OCI-LY3 (cell line): ENCODE results near the gene NMBR.
A peak's percentile ranks its signal among the peaks of the same experiment; 100 is the strongest.

Experiments used
- H2AFZ ChIP-seq: fragments of 200-600, 300-600 bp; shearing (Covaris generic); 2 replicates; pipeline ENCODE4 v1.6.0; 2014; ENCODE audit warnings: antibody characterized with exemption, low read depth, low read length
- H3K27ac ChIP-seq: fragments of 200-600, 300-600 bp; sonication (generic); 2 replicates; pipeline ENCODE4 v1.5.1; 2014; ENCODE audit warnings: mild to moderate bottlenecking, low read length, moderate library complexity, mixed read lengths
- H3K27me3 ChIP-seq: fragments of 200-600, 300-600 bp; sonication (generic); 2 replicates; pipeline ENCODE4 v1.6.1; 2014; ENCODE audit warnings: low read depth, low read length, mixed read lengths
- H3K36me3 ChIP-seq: fragments of 200-600, 300-600 bp; sonication (generic); replicated peaks from 2 replicates; pipeline ENCODE3; 2014; ENCODE audit warnings: low read depth, low read length, mixed read lengths
- H3K4me1 ChIP-seq: fragments of 300-600, 200-600 bp; sonication (generic); 2 replicates; pipeline ENCODE4 v1.6.1; 2014; ENCODE audit warnings: low read length, mixed read lengths
- H3K4me2 ChIP-seq: fragments of 200-600, 300-600 bp; sonication (generic); 2 replicates; pipeline ENCODE4 v1.6.1; 2014; ENCODE audit warnings: low read length, mixed read lengths
- H3K4me3 ChIP-seq: fragments of 300-600, 200-600 bp; sonication (generic); 2 replicates; pipeline ENCODE4 v1.5.1; 2014; ENCODE audit warnings: antibody characterized with exemption, mild to moderate bottlenecking, low read length, moderate library complexity
- H3K79me2 ChIP-seq: fragments of 300-600, 200-600 bp; shearing (Covaris generic); 2 replicates; pipeline ENCODE4 v1.6.1; 2014; ENCODE audit warnings: mild to moderate bottlenecking, low read length, mixed read lengths
- H3K9ac ChIP-seq: fragments of 300-600, 200-600 bp; shearing (Covaris generic); 2 replicates; pipeline ENCODE4 v1.6.0; 2014; ENCODE audit warnings: mild to moderate bottlenecking, low read length, moderate library complexity
- H3K9me3 ChIP-seq: fragments of 200-600, 300-600 bp; shearing (Covaris generic); 2 replicates; pipeline ENCODE4 v1.6.1; 2014; ENCODE audit warnings: low read length, mixed read lengths; ENCODE audit not compliant: insufficient read depth
- H4K20me1 ChIP-seq: fragments of 200-600, 300-600 bp; sonication (generic); 2 replicates; pipeline ENCODE4 v1.6.1; 2016; ENCODE audit warnings: low read length, mixed read lengths; ENCODE audit not compliant: insufficient read depth
- CTCF ChIP-seq: fragments of 200-600, 300-600 bp; sonication (generic); IDR thresholded peaks from 2 replicates; pipeline ENCODE4 v1.5.1; 2014; ENCODE audit warnings: antibody characterized with exemption, low read length, low read depth
- EZH2phosphoT487 ChIP-seq: fragments of 200-600 bp; shearing (Covaris generic); IDR thresholded peaks from 2 replicates; pipeline ENCODE4 v1.6.1; 2018; ENCODE audit warnings: antibody characterized with exemption, mixed run types, low read depth

Gene NMBR

GRCh38 chr6:142155895-142156757 is 9.2 kb upstream of the NMBR start:
- Histone ChIP-seq H3K4me3 (peak overlapping the region; percentile 53), H3K9me3 (no peaks in the 10 kb centered on the region), H3K36me3 (no peaks in the 10 kb centered on the region), H3K27me3 (no peaks in the 10 kb centered on the region), H3K27ac (no peak overlapping the region), H3K4me2 (peak overlapping the region; percentile 59), H3K4me1 (peaks cover 9% of the 10 kb centered on the region), H2AFZ (no peak overlapping the region), H4K20me1 (peaks cover 21% of the 10 kb centered on the region; the same call in 1 of the 2 replicates), H3K9ac (no peak overlapping the region), H3K79me2 (peaks cover 57% of the 10 kb centered on the region)
- TF ChIP-seq EZH2phosphoT487 (no peak), CTCF (peak; percentile 43)

- no peak for TF ChIP-seq EZH2phosphoT487
- TF ChIP-seq CTCF, result no peak
- Histone ChIP-seq H3K27ac (no peak overlapping the region), H4K20me1 (0 out of 2 replicates have a peak, but pooled peaks cover 16% of the 10 kb centered on the region), H3K9ac (no peak overlapping the region), H3K36me3 (no peaks in the 10 kb centered on the region), H3K9me3 (no peaks in the 10 kb centered on the region), H3K27me3 (no peaks in the 10 kb centered on the region), H3K4me2 (no peak overlapping the region), H3K79me2 (peaks cover 58% of the 10 kb centered on the region), H3K4me1 (peaks cover 9% of the 10 kb centered on the region), H2AFZ (no peak overlapping the region), H3K4me3 (no peak overlapping the region)
Observed at GRCh38 chr6:142155091-142155490, 8.2 kb upstream of the NMBR start.

GRCh38 chr6:142154336-142154735 is 7.4 kb upstream of the NMBR start:
- H3K36me3 ChIP-seq, result no peaks in the 10 kb centered on the region
- H3K4me3 ChIP-seq, result no peak overlapping the region
- H2AFZ ChIP-seq, result no peak overlapping the region
- 0 out of 2 replicates have a peak, but pooled peaks cover 12% of the 10 kb centered on the region for H4K20me1 ChIP-seq
- H3K27ac ChIP-seq, result no peak overlapping the region
- H3K4me2 ChIP-seq, result no peak overlapping the region
- no peaks in the 10 kb centered on the region for H3K27me3 ChIP-seq
- H3K79me2 ChIP-seq, result peaks cover 60% of the 10 kb centered on the region
- TF ChIP-seq EZH2phosphoT487, result no peak
- TF ChIP-seq CTCF, result no peak
- no peaks in the 10 kb centered on the region for H3K9me3 ChIP-seq
- no peak overlapping the region for H3K9ac ChIP-seq
- H3K4me1 ChIP-seq, result peaks cover 9% of the 10 kb centered on the region

GRCh38 chr6:142153196-142153595 is 6.3 kb upstream of the NMBR start:
- Histone ChIP-seq H3K27me3 (no peaks in the 10 kb centered on the region), H4K20me1 (0 out of 2 replicates have a peak, but pooled peaks cover 12% of the 10 kb centered on the region), H3K9ac (no peak overlapping the region), H3K36me3 (no peaks in the 10 kb centered on the region), H3K27ac (no peak overlapping the region), H3K4me3 (no peak overlapping the region), H3K4me2 (no peak overlapping the region), H3K79me2 (peaks cover 68% of the 10 kb centered on the region), H3K9me3 (no peaks in the 10 kb centered on the region), H3K4me1 (peaks cover 11% of the 10 kb centered on the region), H2AFZ (no peak overlapping the region)
- TF ChIP-seq CTCF, result no peak
- TF ChIP-seq EZH2phosphoT487, result no peak
